SW480 (cell line): Measurements from ENCODE around the gene UBE3D.
"Not testable (repeated sequence)": the region's sequence is repeated elsewhere in the genome, so short reads cannot be mapped to it uniquely, and the experiment has no call there.

ENCODE experiments used
- DNase-seq: peaks from one replicate; pipeline ENCODE4 v3.0.0-alpha.2; 2016; ENCODE audit warnings: low spot score

Gene UBE3D

DNA sequence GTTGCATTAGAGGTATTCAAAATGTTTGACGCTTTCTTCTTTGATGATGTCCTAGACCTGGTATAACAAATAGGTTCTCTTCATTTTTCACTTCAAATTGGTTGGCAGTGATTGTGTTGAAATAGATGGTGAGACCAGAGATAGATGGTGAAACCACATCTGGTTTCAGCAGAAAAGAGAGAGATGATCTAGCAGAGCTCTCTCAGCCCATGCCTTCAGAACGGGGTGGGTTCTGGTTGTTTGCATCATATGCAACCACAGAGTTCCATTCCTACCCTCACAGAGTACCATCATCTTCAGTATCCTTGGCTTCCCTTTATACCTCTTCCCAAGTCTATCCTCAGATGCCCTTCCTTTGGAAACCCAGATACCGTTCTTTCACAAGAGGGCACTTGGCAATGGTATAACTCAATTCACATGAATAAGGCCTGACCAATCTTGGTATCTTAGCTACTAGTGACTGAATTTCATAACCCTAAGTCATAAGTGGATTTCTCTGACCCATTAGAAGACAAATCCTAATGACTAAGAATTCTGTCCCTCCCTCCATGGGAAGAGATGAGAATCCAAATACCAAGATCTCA, 93.7 kb downstream of the UBE3D start:
- DNase-seq = no peak

DNA sequence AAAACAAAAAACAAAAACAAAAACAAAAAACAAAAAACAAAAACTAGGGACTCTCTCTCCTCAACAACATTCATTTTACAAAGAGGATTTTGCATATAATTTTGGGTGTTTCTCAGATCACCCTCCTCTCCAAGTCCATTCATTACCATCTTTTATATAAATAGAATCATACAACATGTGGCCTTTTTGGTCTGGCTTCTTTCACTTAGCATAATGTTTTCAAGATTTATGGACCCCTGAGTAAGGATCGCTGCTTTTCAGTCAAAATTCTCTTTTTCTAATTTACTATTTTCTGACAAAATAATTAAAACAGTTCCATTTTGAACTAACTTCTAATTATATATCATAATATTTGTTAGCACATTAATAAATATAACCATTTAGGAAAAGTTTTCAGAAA, 94.8 kb downstream of the UBE3D start:
- DNase-seq = no peak

DNA sequence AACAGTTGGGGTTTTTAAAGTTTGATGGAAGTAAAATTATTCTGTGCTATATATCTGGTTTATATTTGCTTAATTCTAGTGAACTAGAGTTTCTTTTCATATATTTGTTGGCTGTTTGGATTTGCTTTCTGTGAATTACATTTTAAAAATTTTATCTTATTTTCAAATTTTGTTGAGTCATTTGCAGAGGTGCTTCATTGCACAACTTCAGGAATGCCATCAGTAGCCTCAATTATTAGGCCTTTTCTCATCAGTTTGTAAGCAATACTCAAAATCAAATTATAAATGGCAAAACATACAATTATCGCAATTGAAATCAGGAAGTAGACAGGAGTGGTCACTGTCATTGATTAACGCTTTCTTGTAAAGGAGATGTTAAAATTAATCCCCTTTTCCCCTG, 96.9 kb downstream of the UBE3D start:
- no peak for DNase-seq

DNA sequence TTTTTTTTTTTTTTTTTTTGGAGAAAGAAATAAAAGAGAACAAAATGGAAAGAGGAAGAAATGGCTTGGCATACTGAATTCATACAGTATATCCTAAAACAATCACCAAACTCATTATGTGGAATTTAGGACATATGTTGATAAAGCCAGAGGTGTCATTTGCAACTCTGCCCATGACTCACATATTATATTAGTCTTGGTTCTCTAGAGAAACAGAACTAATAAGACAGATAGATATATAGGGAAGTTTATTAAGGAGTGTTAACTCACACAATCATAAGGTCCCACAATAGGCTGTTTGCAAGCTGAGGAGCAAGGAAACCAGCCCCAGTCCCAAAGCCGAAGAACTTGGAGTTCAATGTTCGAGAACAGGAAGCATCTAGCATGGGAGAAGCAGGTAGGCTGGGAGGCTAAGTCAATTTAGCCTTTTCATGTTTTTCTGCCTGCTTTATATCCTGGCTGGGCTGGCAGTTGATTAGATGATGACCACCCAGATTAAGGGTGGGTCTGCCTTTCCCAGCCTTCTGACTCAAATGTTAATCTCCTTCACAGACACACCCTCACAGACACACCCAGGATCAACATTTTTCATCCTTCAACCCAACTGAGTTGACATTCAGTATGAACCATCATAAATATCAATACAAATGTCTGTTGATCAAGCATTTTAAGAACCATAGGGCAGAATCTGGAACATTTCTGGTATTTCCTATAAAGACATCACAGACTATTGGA, 102.3 kb downstream of the UBE3D start:
- no peak for DNase-seq

DNA sequence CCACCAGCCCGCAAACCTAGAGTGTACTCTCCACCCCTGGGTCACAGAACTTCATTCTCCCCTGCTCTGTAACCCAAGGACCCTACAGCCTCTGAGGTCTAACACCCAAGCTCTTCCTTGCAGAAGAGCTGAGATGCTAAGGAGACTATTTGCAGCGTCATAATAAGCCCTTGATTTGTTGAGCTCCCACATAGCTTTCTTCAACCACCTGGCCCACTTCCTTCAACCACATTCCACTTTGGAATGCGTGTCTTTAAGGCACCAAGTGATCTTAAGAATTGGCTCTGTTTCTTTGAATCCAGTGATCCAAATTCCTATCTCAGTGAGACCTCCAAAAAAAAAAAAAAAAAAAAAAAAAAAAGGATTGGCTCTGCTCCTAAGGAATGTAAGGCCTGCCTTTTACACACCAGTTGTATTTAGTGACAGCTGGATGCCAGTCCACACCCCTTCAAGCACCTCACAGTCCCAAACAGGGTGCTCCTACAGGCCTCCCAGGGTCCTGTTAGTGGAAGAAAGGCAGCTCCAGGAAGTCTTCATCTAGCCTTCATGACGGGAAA, 106.2 kb downstream of the UBE3D start:
- no peak for DNase-seq

DNA sequence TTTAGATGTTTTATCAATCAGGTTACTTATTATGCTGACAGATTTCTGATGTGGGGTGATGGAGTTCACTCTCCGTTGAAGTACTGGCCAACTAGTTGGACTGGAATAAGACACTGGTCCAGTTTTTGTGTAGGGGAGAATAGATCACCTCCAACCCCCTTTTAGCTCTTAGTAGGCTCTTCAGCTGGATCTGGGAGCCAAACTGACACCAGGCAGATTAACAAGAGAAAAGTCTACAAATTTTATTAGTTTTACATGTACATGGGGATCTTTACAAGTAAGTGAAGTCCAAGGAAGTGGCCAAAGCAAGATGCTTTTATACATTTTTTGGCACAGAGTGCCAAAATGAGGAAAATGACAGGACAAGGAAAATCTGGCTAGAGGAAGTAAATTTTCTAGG, 107.1 kb downstream of the UBE3D start:
- no peak for DNase-seq

DNA sequence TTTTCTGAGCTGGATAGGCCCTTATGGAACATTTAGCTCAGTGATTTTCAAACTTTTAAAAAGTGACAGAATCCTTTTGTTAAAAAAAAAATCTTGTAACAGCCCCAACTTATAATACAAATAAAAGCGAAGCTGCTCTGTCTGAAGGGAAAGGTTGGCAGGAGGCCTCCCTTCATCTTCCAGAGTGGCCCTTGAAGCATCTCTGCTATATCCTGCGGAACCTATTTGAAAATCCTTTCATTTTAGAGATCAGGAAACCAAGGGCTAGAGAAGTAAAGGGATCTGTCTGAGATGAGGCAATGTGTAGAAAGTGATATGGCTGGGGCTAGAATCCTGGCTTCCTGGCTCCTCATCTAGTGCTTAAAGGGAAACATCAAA, 107.8 kb downstream of the UBE3D start:
- no peak for DNase-seq

DNA sequence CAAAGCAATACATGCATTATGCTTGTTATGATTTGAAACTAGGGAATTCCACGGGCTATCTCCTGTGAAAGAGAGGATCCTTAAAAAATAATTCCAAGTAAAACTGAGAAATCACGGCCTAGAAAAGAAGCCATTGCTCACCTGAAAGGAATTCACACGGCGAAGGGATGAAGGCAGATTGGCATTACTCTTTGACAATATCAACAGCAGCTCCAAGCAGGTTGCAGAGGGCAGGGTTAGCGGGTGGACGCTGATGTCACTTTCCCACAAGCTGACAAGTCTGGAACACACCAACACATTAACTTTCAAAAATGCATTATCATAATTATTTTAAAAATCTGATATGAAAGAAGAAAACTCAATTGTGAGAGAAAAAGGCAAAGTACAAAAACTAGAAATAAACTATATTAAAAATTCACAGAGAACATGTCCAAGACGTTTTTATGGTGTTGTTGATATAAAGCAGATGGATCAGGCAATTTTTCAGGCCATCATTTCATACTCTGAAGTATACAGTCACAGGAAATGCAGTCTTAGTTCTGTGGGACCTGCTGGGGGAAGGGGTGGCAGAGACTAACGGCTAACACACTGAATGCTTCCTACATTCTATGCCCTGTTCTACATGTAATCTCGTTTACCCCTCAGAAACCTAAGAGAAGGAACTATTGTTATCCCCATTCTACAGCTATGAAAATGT, 108.3 kb downstream of the UBE3D start:
- DNase-seq = no peak

DNA sequence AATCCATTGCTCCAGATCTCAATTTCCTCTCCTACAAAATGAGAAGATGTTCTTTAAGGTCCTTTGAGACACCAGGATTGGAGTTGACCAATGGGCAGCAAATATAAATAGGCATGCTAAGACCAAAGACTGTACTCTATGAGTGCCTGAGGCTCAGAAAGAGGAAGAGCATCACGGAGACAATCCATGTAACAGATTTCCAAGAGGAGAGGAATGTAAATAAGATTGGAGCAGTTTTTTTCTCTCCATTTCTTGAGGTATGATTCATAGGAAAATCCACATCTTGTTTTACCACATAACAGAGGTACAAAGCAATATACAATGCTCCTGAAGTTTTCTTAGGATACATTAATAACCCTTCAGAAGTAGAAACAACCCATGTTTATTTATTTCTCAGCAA, 109.8 kb downstream of the UBE3D start:
- no peak for DNase-seq

DNA sequence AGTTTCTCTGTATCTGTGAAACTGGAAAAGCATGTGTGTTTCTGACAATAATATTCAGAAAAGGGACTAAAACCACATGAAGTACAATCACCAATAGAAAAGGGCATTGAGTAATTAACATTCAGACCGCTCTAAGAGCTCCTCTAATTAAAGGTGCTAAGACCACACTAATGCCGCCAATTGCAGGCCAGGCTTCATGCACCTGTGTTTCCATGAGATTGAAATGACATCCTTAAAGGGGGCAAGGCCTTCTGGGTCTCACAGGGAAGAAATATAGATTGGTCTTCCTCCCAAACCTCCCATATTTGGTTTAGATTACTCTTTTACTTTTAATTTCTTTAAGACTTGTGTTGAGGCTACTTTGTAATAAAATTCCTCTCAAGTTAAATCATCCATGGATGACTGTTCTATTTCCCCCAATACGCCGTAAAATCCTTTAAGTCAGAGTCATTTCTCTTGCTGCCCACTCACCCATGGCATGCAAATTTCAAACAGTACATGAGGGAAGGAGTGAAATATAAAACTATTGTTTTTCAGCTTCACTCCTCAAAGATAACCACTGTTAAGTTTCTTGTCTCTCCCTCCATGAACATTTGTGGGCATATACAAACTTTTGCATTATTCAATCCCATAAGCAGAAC, 110.6 kb downstream of the UBE3D start:
- DNase-seq = no peak

DNA sequence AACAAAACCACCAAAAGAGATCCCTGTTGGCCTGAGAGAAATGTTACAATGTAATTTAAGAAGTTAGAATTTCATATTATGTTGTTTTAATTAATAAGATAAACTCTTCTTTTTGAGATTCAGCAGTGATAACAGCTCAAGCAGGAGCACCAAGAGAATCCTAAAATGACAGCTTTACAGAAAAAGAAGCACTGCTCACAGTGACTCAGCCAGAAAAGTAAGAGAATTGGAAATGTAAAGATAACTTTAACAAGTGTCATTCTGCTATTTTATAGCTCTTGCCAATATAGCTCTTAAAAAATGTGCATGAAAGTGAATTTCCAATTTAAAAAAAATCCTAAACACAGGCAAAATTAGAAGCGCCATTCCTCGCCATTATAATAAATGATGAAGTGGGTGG, 111.3 kb downstream of the UBE3D start:
- no peak for DNase-seq

DNA sequence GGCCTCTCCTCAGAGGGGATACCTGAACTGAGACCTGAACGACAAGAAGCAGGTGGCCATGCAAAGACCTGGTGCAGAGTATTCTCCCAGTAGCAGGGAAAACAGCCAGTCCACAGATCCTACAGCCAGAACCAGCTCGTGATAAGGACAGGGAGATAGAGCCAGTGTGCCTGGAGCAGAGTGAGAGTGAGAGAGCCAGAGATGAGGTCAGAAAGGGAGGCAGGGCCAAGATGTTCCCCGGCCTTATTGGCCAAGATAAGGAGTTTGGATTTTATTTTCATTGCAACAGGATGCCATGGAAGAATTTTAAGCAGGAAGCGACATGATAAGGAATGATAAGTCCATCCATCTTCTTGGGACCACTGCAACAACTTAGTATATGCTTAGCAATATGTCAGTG, 111.8 kb downstream of the UBE3D start:
- no peak for DNase-seq

DNA sequence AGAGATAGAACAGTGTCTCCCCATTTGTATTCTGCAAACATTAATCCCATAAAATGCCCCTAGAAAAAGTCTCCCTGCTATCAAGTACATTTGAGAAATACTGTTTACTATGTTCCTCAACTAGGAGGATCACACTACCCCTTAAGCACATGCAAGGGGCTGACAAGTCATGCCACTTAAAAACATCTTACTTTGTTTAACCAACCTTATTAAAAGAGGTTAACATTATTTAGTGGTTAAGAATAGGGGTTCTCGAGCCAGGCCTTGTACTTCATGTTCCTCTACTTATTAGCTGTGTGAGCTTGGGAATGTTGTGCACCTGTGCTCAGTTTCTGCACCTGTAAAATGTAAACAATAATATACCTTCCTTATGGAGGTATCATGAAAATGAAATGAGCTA, 113.7 kb downstream of the UBE3D start:
- no peak for DNase-seq

DNA sequence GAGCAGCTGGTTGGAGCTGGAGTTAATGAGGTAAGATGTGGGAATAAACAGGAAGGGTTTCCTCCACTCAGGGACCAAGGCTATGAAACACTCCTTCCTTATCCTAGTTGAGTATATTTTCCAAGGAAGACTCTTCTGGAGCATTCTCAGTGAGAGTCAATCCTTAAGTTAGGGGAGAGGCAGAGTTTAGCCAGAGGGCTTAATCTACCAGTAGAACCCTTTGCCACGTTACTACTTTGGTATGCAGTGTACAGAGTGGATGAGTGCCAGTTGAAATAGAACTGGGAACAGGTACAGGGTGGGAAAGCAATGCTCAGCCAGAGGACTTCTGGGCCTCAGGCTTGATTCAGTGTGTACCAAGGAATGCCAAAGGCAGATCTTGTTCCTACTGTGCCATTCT, 114.3 kb downstream of the UBE3D start:
- no peak for DNase-seq

DNA sequence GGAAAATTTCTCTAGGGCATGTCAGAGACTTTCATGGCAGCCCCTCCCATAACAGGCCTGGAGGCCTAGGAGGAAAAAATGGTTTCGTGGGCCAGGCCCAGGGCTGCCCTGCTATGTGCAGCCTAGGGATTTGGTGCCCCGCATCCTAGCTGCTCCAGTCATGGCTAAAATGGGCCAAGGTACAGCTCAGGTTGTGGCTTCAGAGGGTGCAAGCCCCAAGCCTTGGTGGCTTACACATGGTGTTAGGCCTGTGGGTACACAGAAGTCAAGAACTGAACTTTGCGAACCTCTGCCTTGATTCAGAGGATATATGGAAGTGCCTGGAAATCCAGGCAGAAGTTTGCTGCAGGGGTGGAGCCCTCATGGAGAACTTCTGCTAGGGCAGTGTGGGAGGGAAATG, 134.7 kb downstream of the UBE3D start:
- not testable (repeated sequence) for DNase-seq

DNA sequence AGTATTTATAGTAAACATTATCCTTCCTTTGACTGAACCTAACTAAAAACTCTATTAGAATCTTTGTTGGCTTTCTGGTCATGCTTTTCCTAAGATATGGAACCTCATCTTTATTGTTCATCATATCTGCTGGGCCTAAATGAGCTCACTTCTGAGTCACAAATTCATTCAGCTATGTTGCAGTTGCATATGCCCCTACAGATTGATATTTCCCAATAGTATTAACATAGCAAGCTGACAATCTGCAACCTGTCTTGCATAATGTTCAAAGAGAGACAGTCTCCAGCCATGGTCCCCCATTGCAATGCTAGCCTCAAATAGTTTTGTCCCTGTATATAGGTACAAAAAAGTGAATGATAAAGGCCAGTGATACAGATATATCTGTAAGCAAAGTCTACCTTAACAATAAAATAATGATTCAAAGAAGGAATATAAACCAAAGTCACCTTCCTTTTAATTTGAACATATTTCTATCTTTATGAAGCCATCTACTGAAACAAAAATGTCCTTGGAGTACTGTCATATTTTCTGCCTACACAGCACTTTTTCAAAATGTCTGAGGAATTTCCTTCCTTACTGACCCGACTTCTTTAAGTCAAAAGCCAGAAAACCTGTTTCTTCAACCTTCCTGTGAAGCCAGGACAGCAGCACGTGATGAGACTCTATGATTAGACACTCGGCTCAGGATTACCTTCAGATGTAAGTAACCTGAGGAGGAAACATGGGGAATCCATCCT, 140.7 kb downstream of the UBE3D start:
- DNase-seq = no peak

DNA sequence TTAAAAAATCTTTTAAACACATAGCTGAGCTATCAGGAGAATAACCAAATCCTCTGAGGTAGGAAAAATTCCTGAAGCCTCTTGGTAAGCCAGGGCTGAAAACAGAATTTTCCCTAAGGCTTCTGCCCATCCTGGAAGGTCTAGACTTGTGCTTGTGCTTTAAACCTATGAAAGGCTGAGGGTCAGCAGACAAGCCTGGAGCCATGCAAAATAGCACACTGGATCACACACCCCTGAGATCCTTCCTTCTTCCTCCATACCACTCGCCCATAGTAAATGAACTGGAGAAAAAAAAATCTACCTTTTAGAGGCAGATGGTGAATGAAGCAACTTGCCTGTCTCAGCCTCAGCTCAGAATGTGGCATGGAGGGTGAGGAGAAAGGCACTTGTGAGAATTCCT, 144.4 kb downstream of the UBE3D start:
- DNase-seq = no peak

DNA sequence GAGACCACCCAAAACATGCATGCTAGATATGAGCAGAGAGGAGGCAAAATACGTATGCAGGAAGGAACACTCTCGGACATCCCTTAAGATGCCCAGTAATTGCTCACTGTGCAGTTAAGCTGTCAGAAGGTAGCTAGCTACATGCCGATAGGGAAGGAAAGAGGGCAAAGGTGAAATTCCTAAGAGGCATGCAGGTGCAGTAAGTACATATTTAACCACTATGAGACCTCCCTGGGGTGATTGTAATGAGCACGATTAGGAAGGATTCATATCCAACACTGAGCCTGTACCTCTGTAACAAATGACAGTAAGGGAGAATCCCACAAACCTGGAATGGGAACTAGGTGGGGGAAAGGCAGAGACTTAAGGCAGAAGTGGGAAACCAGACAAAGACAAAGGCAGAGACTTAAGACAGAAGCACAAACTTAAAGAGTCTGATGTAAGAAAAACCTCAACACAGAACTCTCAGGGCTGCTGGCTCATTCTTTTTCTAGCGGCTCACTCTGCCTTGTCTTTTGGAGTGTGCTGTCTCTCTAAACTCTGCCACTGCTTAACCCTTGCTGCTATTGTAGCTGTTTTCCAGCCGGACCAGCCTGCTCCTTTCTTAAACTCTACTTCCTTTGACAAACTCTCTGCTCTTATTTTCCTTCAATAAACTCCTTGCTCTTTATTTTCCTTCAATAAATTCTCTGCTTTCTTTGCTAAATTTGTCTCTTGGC, 148.1 kb downstream of the UBE3D start:
- no peak for DNase-seq

DNA sequence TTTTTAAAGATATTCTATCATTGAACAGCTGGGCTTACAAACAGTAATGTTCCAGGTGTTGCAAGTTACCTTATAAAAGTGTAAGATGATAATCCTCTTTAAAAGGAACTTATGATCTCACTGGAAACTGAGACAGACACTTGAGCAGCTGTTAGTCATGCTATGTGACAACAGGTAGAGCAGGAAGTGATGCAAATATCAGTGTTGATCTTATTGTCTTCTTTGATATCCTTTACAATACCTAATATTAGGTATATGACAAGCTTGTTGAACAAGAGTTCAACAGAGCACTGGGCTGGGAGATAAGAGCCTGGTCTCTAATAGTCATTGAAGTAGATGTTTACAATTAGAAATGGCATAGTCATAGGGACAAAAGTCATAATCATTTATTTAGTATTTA, 150.0 kb downstream of the UBE3D start:
- DNase-seq = no peak

DNA sequence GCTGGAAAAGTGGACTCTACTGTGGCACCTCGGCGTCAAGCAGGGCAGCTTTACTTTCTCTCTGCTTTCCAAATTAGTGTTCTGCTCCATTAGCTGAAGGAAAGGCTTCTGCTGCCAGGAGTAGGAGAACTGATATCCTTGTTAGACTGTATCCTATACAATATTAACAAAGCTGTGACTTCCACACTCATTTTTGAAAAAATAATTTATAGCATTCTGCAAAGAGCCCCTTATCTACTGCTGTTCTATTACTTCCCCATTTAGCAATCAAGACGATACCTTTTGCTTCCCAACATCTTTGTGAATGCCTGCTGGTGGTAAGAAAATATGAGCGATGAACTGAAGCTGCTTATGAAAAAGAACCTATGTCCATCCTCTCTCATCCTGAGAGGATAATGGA, 151.1 kb downstream of the UBE3D start:
- DNase-seq = no peak

DNA sequence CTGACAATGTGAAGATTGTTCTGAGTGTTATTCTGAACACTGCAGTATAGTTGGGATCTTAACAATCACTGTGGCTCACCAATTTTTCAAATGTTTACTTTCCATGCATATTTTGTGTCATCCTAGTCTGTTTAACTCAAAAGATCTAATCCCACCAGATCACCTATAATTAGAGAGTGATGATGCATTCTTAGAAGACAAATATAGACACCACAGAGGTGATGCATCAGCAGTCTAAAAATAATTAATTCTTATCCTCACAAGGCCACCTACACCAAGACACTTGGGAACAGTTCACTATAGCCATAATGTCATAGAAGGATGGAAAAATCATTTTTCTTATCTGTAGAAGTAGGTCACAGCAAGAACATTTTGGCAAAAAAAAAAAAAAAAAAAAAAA, 154.8 kb downstream of the UBE3D start:
- DNase-seq = no peak

DNA sequence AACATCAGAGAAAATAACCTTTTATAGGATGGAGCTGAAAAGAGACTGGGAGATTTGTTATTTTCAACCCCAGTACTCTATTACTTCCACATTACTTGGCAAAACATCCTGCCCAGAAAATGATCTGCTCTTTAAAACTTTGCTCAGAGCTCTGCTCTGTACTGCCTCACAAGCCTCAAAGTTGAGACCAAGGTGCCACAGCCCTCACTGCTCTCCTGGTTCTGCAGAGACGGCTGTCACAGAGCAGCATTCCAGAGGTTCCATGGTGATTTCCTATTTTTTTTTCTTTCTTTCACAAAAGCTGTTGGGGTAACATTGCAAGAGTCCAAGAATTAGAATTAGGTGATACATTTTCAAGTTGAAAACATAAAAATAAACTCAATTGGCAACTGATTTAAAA, 155.2 kb downstream of the UBE3D start:
- DNase-seq = no peak
